HCT116 (cell line): Measurements from ENCODE around the gene FOXR1.

Experiments
- ATF3 ChIP-seq: IDR thresholded peaks from 2 replicates; pipeline ENCODE4 v1.6.1; 2012
- CBX3 ChIP-seq: IDR thresholded peaks from 2 replicates; pipeline ENCODE4 v1.6.1; 2012; ENCODE audit warnings: low read depth
- CTCF ChIP-seq, 3 experiments: fragments of 200-600 bp in 1 of 3; sonication (generic) in 1 of 3; IDR thresholded peaks in 2 of 3; conservative IDR thresholded peaks in 1 of 3; 2 replicates each; pipeline ENCODE4 v1.5.1; 2012 to 2017; ENCODE audit warnings: low read depth in 2 of 3, low read length in 2 of 3, antibody characterized with exemption in 1 of 3, borderline replicate concordance in 1 of 3, control low read depth in 1 of 3, mild to moderate bottlenecking in 1 of 3, mixed read lengths in 1 of 3, mixed run types in 1 of 3, moderate library complexity in 1 of 3; ENCODE audit not compliant: insufficient read depth in 1 of 3
- EGR1 ChIP-seq: IDR thresholded peaks from 2 replicates; pipeline ENCODE4 v1.6.1; 2012; ENCODE audit warnings: low read depth
- EZH2 ChIP-seq: fragments of 200-600 bp; sonication (generic); IDR thresholded peaks from 2 replicates; pipeline ENCODE4 v1.6.1; 2017; ENCODE audit warnings: antibody characterized with exemption, mixed run types
- JUND ChIP-seq: IDR thresholded peaks from 2 replicates; pipeline ENCODE4 v1.6.1; 2012
- MAX ChIP-seq: IDR thresholded peaks from 2 replicates; pipeline ENCODE4 v1.6.1; 2012
- POLR2AphosphoS5 ChIP-seq: IDR thresholded peaks from 2 replicates; pipeline ENCODE4 v1.6.1; 2011; ENCODE audit warnings: mild to moderate bottlenecking, low read depth, low read length, moderate library complexity
- RAD21 ChIP-seq: IDR thresholded peaks from 2 replicates; pipeline ENCODE4 v1.6.1; 2012; ENCODE audit warnings: low read depth, mild to moderate bottlenecking
- ZBTB33 ChIP-seq: IDR thresholded peaks from 2 replicates; pipeline ENCODE4 v1.6.1; 2011; ENCODE audit warnings: mild to moderate bottlenecking, low read length, moderate library complexity; ENCODE audit not compliant: insufficient replicate concordance; ENCODE audit errors: extremely low read depth
- ZFX ChIP-seq: fragments of 450-650 bp; IDR thresholded peaks from 2 replicates; pipeline ENCODE4 v1.6.1; 2017

GRCh38 chr11:118998388-118998717 lies 26.8 kb downstream of the FOXR1 start:
- TF ChIP-seq CTCF (IDR thresholded peaks at IDR 0.05 in 2 of 3, conservative IDR thresholded peaks at IDR 0.05 in 1 of 3; ENCODE audit: borderline replicate concordance in 1 of 3, insufficient read depth in 1 of 3, low read depth in 2 of 3, low read length in 2 of 3) (no peak), ZBTB33 (no peak), ZFX (no peak), RAD21 (no peak), MAX (no peak), CBX3 (no peak), POLR2AphosphoS5 (no peak), EZH2 (no peak), ATF3 (no peak), EGR1 (no peak), JUND (no peak)
